Right atrium auricular region (tissue), 2 donors: ENCODE results near the gene ENPP1. TPM values are rescaled to one million over a fixed set of nuclear protein-coding genes. Genes with fewer than 3 reads are reported as not detected.
"Not testable (repeated sequence)": the region's sequence is repeated elsewhere in the genome, so short reads cannot be mapped to it uniquely, and the experiment has no call there.

Experiments
- DNase-seq: peaks from one replicate; pipeline ENCODE4 v3.0.0-alpha.2; 2019; ENCODE audit warnings: low spot score
- H3K27ac ChIP-seq, 2 donors: fragments of 200-600 bp; sonication (generic); 1 replicate in 1 of 2; 2 replicates in 1 of 2; pipeline ENCODE4 v1.5.1; 2016 to 2019
- H3K27me3 ChIP-seq, 2 donors: fragments of 200-600 bp; sonication (generic); one replicate each; pipeline versions ENCODE4 v1.5.1 to v1.6.0; 2017 to 2019
- H3K36me3 ChIP-seq: fragments of 200-600 bp; sonication (generic); one replicate; pipeline ENCODE4 v1.5.1; 2016
- H3K4me1 ChIP-seq, 2 donors: fragments of 200-600 bp; sonication (generic); one replicate each; pipeline versions ENCODE4 v1.5.1 to v1.6.0; 2017 to 2019
- H3K4me3 ChIP-seq, 2 donors: fragments of 200-600 bp; sonication (generic); 1 replicate in 1 of 2; 2 replicates in 1 of 2; pipeline ENCODE4 v1.5.1; 2017 to 2019; ENCODE audit warnings: mild to moderate bottlenecking in 1 of 2, moderate library complexity in 1 of 2
- H3K9me3 ChIP-seq, 2 donors: fragments of 200-600 bp; sonication (generic); one replicate each; pipeline ENCODE4 v1.5.1; 2019
- total RNA-seq, 2 donors: library from RNA; depleted of rRNA; stranded (reverse); fragments of >200 nt; gene quantifications; one replicate each; pipeline ENCODE4 v1.1.0, GENCODE V29; 2016
- TF ChIP-seq, protein P1 (sequence below), 2 donors: fragments of 200-600 bp; sonication (generic); IDR thresholded peaks; one replicate each; pipeline ENCODE4 v1.5.1; 2019; ENCODE audit warnings: antibody characterized with exemption in 2 of 2

ENPP1 gene
- total RNA-seq, 2 donors from 2014 or later: 3.4 to 5.5 TPM

DNA sequence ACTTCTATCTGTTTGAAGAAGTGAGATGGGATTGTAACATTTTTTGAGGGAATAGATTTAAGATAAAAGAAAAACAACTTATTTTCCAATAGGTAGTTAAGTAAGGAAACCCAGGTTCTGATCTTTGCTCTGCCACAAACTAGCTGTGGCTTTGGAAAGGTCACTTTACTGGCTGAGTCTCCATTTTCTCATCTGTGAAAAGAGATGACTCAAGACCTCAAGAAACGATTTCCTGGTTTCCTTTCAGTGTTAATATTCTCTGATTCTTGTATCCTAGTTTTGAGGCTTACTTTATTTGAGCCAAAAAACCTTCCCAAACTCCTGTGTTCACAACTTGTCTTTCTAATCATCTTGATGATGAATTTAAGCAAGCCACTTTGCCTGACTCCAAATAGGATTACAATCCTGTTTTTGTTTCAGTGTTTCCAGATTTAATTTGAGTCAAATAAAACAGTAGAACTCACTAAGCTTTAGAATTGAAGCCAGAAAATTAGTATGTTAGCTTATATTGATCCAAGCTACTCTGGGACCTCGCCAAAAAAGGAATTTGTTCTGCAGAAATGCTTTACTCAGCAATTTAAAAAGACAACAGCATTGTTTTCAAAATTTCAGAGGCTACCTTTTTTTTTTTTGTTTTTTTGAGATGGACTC lies 51.1 kb downstream of the ENPP1 start:
- TF ChIP-seq, protein P1, sequence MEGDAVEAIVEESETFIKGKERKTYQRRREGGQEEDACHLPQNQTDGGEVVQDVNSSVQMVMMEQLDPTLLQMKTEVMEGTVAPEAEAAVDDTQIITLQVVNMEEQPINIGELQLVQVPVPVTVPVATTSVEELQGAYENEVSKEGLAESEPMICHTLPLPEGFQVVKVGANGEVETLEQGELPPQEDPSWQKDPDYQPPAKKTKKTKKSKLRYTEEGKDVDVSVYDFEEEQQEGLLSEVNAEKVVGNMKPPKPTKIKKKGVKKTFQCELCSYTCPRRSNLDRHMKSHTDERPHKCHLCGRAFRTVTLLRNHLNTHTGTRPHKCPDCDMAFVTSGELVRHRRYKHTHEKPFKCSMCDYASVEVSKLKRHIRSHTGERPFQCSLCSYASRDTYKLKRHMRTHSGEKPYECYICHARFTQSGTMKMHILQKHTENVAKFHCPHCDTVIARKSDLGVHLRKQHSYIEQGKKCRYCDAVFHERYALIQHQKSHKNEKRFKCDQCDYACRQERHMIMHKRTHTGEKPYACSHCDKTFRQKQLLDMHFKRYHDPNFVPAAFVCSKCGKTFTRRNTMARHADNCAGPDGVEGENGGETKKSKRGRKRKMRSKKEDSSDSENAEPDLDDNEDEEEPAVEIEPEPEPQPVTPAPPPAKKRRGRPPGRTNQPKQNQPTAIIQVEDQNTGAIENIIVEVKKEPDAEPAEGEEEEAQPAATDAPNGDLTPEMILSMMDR (IDR thresholded peaks at IDR 0.05): no peak
- DNase-seq: no peak
- H3K27ac ChIP-seq: no peak overlapping the region

DNA sequence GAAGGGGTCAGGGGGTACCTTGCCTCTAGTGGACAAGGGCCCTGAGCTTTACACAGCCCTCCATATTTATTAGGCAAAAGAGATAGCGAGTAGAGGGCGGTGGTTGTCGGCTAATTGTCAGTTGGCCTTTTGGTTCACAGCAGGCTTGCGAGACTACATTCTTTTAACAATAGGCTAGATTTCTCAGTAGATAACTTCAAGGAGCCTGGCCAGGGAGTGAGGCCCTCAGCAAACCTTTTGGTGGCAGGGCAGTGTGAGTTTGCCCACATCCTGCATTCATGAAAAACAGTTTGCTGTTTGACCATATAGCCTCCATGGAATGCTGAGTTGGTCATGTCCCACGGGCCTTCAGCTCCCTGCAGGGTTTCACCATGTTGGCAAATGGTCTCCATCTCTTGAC lies 51.8 kb downstream of the ENPP1 start:
- not testable (repeated sequence) for H3K9me3 ChIP-seq, H3K4me3 ChIP-seq, DNase-seq, H3K27me3 ChIP-seq, H3K36me3 ChIP-seq, H3K4me1 ChIP-seq, H3K27ac ChIP-seq

More for the DNA sequence above, 51.1 kb downstream of the ENPP1 start:
- H3K4me1 ChIP-seq: no peaks in the 10 kb centered on the region
- no peaks in the 10 kb centered on the region for H3K27me3 ChIP-seq
- H3K4me3 ChIP-seq: no peak overlapping the region
- no peaks in the 10 kb centered on the region for H3K36me3 ChIP-seq
- no peaks in the 10 kb centered on the region for H3K9me3 ChIP-seq

DNA sequence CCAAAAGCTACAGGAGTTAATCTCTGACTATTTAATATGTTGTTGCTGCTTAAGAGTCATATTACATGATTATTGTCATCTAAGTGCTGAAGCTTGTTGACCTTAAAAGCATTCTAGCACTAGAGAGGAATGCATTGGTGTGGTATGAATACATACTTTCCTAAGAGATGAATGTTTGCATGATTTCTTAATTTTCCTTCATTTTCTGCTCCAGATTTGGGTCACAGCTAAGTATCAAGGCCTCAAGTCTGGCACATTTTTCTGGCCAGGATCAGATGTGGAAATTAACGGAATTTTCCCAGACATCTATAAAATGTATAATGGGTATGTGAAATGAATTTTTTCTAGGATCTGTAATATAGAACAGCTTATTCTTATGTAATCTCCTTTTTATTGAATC lies 53.6 kb downstream of the ENPP1 start:
- no peaks in the 10 kb centered on the region for H3K4me1 ChIP-seq
- H3K9me3 ChIP-seq: no peaks in the 10 kb centered on the region
- TF ChIP-seq, protein P1 (IDR thresholded peaks at IDR 0.05): no peak
- no peak overlapping the region for H3K27ac ChIP-seq
- no peak for DNase-seq
- no peaks in the 10 kb centered on the region for H3K27me3 ChIP-seq
- H3K4me3 ChIP-seq: no peak overlapping the region
- no peaks in the 10 kb centered on the region for H3K36me3 ChIP-seq

DNA sequence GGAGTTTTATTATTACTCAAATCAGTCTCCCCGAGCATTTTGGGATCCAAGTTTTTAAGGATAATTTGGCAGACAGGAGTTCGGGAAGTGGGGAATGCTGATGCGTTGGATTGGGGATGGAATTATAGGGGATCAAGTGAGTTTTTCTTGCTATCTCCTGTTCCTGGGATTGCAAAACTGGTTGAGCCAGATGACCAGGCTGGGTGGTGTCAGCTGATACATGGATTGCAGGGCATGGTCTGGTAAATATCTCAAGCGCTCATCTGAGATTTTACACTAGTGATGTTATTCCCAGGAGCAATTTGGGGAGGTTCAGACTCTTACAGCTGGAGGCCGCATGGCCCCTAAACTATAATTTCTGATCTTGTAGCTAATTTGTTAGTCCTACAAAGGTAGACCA lies 54.7 kb downstream of the ENPP1 start:
- no peak overlapping the region for H3K27ac ChIP-seq
- no peaks in the 10 kb centered on the region for H3K36me3 ChIP-seq
- H3K27me3 ChIP-seq: no peaks in the 10 kb centered on the region
- no peak overlapping the region for H3K4me3 ChIP-seq
- TF ChIP-seq, protein P1 (IDR thresholded peaks at IDR 0.05): no peak
- H3K9me3 ChIP-seq: no peaks in the 10 kb centered on the region
- DNase-seq: no peak
- H3K4me1 ChIP-seq: no peaks in the 10 kb centered on the region

DNA sequence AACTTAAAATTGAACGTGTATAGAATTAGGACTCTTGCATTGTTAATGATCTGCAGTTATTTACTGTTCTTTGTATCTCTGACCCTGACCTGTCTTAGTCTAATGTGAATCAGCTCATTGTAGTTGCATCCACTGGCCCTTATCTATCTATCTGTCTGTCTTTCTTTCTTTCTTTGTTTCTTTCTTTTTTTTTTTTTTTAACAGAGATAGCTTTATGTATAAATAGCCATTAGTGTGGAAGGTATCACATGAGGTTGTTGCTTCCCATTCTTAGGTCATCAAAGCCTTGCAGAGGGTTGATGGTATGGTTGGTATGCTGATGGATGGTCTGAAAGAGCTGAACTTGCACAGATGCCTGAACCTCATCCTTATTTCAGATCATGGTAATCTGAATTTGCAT lies 59.9 kb downstream of the ENPP1 start:
- Histone ChIP-seq H3K4me1 (no peaks in the 10 kb centered on the region), H3K9me3 (no peaks in the 10 kb centered on the region), H3K36me3 (no peaks in the 10 kb centered on the region), H3K4me3 (no peak overlapping the region), H3K27ac (no peak overlapping the region), H3K27me3 (no peaks in the 10 kb centered on the region)
- no peak for DNase-seq
- TF ChIP-seq, protein P1 (IDR thresholded peaks at IDR 0.05): no peak

DNA sequence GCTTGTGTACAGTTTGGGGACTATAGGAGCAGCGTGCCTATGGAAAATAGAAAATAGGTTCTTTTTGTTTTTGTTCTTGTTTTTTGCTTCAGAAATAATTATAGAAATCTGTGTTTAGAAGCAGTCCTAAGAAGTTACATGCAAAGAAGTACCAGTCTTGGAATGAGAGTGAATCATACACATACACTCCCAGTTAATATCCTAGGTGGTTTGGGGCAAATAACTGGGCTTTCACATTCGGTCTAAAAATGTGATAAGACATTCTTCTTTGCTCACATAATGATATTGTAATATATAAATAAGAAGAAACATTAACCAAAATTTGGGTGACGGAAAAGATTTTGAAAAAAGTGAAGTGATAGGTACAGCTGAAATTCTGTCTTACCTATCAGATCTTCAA lies 61.0 kb downstream of the ENPP1 start:
- H3K27me3 ChIP-seq: no peaks in the 10 kb centered on the region
- no peaks in the 10 kb centered on the region for H3K4me1 ChIP-seq
- no peak for DNase-seq
- no peaks in the 10 kb centered on the region for H3K36me3 ChIP-seq
- H3K4me3 ChIP-seq: no peak overlapping the region
- TF ChIP-seq, protein P1 (IDR thresholded peaks at IDR 0.05): no peak
- no peak overlapping the region for H3K27ac ChIP-seq
- H3K9me3 ChIP-seq: no peaks in the 10 kb centered on the region
